Chondrocyte (in vitro differentiated cells): ENCODE data around the gene AMY2A. TPM values are rescaled to one million over a fixed set of nuclear protein-coding genes. Genes with fewer than 3 reads are reported as not detected.
"Not testable (repeated sequence)": the region's sequence is repeated elsewhere in the genome, so short reads cannot be mapped to it uniquely, and the experiment has no call there.

Experiments used
- DNase-seq: peaks from one replicate; pipeline ENCODE4 v3.0.0; 2021; ENCODE audit warnings: mixed read lengths, low spot score
- H3K27ac Mint-ChIP-seq: one replicate; pipeline ENCODE4 v1.8.0; 2021; ENCODE audit warnings: mild to moderate bottlenecking, moderate library complexity, mixed read lengths; ENCODE audit not compliant: unreplicated experiment
- H3K27me3 Mint-ChIP-seq: 2 replicates; pipeline ENCODE4 v1.8.0; 2021; ENCODE audit warnings: low read depth, mixed read lengths
- H3K36me3 Mint-ChIP-seq: 2 replicates; pipeline ENCODE4 v1.8.0; 2021; ENCODE audit warnings: low read depth, mixed read lengths
- H3K4me1 Mint-ChIP-seq: 2 replicates; pipeline ENCODE4 v1.8.0; 2021; ENCODE audit warnings: low read depth, mild to moderate bottlenecking, mixed read lengths
- H3K4me3 Mint-ChIP-seq: one replicate; pipeline ENCODE4 v1.8.0; 2021; ENCODE audit warnings: mild to moderate bottlenecking, moderate library complexity, mixed read lengths; ENCODE audit not compliant: unreplicated experiment
- H3K9me3 Mint-ChIP-seq: 2 replicates; pipeline ENCODE4 v1.8.0; 2021; ENCODE audit warnings: low read depth, mixed read lengths
- CTCF ChIP-seq: fragments of 200-600 bp; sonication (generic); IDR thresholded peaks from 2 replicates; pipeline ENCODE4 v1.5.0; 2021; ENCODE audit warnings: antibody characterized with exemption, mild to moderate bottlenecking, moderate library complexity
- total RNA-seq: library from RNA; stranded (reverse); gene quantifications from 3 replicates; pipeline ENCODE4 v1.2.1, GENCODE V29; 2021

AMY2A gene
- total RNA-seq, 1 donor from 2014 or later = not detected

GRCh38 chr1:103584537-103584936 is 32.7 kb upstream of the AMY2A start:
- H3K27me3 Mint-ChIP-seq = peaks cover 17% of the 10 kb centered on the region
- H3K9me3 Mint-ChIP-seq = peaks cover 3% of the 10 kb centered on the region
- H3K27ac Mint-ChIP-seq = no peak overlapping the region
- no peaks in the 10 kb centered on the region for H3K36me3 Mint-ChIP-seq
- TF ChIP-seq CTCF = no peak
- no peaks in the 10 kb centered on the region for H3K4me1 Mint-ChIP-seq
- DNase-seq = no peak
- no peak overlapping the region for H3K4me3 Mint-ChIP-seq

GRCh38 chr1:103602740-103603139 is 14.5 kb upstream of the AMY2A start:
- not testable (repeated sequence) for H3K27ac Mint-ChIP-seq, H3K4me1 Mint-ChIP-seq, H3K27me3 Mint-ChIP-seq, DNase-seq, H3K9me3 Mint-ChIP-seq, H3K36me3 Mint-ChIP-seq, H3K4me3 Mint-ChIP-seq

- Mint-ChIP-seq H3K27me3 (peaks cover 16% of the 10 kb centered on the region), H3K4me1 (no peaks in the 10 kb centered on the region), H3K27ac (no peak overlapping the region), H3K36me3 (no peaks in the 10 kb centered on the region), H3K4me3 (no peak overlapping the region), H3K9me3 (no peaks in the 10 kb centered on the region)
- DNase-seq = no peak
- no peak for TF ChIP-seq CTCF
These were observed 865 bp upstream of the AMY2A start for GRCh38 chr1:103616362-103616761.

GRCh38 chr1:103627436-103627835 is 10.2 kb downstream of the AMY2A start:
- not testable (repeated sequence) for DNase-seq, H3K27me3 Mint-ChIP-seq, H3K4me1 Mint-ChIP-seq, H3K9me3 Mint-ChIP-seq, H3K27ac Mint-ChIP-seq, H3K4me3 Mint-ChIP-seq, H3K36me3 Mint-ChIP-seq

GRCh38 chr1:103641194-103641593 is 24.0 kb downstream of the AMY2A start:
- H3K27ac Mint-ChIP-seq, H3K9me3 Mint-ChIP-seq, H3K4me3 Mint-ChIP-seq: not testable (repeated sequence)

GRCh38 chr1:103643908-103644307 is 26.7 kb downstream of the AMY2A start:
- H3K9me3 Mint-ChIP-seq, H3K4me1 Mint-ChIP-seq, H3K27ac Mint-ChIP-seq, H3K27me3 Mint-ChIP-seq, DNase-seq, H3K4me3 Mint-ChIP-seq, H3K36me3 Mint-ChIP-seq: not testable (repeated sequence)

More at GRCh38 chr1:103641194-103641593, 24.0 kb downstream of the AMY2A start:
- not testable (repeated sequence) for H3K36me3 Mint-ChIP-seq, DNase-seq, H3K27me3 Mint-ChIP-seq, H3K4me1 Mint-ChIP-seq

GRCh38 chr1:103650305-103650704 is 33.1 kb downstream of the AMY2A start:
- DNase-seq, H3K27me3 Mint-ChIP-seq, H3K27ac Mint-ChIP-seq, H3K9me3 Mint-ChIP-seq, H3K4me1 Mint-ChIP-seq, H3K36me3 Mint-ChIP-seq, H3K4me3 Mint-ChIP-seq: not testable (repeated sequence)

GRCh38 chr1:103650889-103651288 is 33.7 kb downstream of the AMY2A start:
- H3K4me1 Mint-ChIP-seq, H3K27ac Mint-ChIP-seq, H3K27me3 Mint-ChIP-seq, H3K4me3 Mint-ChIP-seq, H3K9me3 Mint-ChIP-seq, DNase-seq, H3K36me3 Mint-ChIP-seq: not testable (repeated sequence)

GRCh38 chr1:103654133-103654532 is 36.9 kb downstream of the AMY2A start:
- not testable (repeated sequence) for H3K27ac Mint-ChIP-seq, H3K27me3 Mint-ChIP-seq, H3K9me3 Mint-ChIP-seq, H3K4me1 Mint-ChIP-seq, H3K4me3 Mint-ChIP-seq, DNase-seq, H3K36me3 Mint-ChIP-seq

- not testable (repeated sequence) for H3K36me3 Mint-ChIP-seq, H3K27ac Mint-ChIP-seq, H3K4me3 Mint-ChIP-seq, H3K9me3 Mint-ChIP-seq, H3K27me3 Mint-ChIP-seq, H3K4me1 Mint-ChIP-seq, DNase-seq
These were observed 38.2 kb downstream of the AMY2A start, which contains the start of gene AMY1A for GRCh38 chr1:103655460-103655859. TSS of gene AMY1A (plus strand) at chr1:103655760. CDS start at chr1:103656331, 571 bp downstream.
